ENCODE data around the gene SERPINA1.

GRCh38 chr14:94364037-94364436 lies 24.4 kb downstream of the SERPINA1 start:
- TF ChIP-seq POLR2A (IDR thresholded peaks at IDR 0.05; ENCODE audit: low read depth, low read length), result no peak
- TF ChIP-seq POLR2AphosphoS5 (IDR thresholded peaks at IDR 0.05; ENCODE audit: low read depth, low read length), result no peak
